Peyer's patch (tissue), 4 donors: ENCODE measurements around the gene EML4. TPM values are rescaled to one million over a fixed set of nuclear protein-coding genes. Genes with fewer than 3 reads are reported as not detected.

Experiments used
- total RNA-seq, 4 donors: library from RNA; depleted of rRNA; stranded (reverse); fragments of >200 nt; gene quantifications; one replicate each; pipeline ENCODE4 v1.1.0, GENCODE V29; 2016

The EML4 gene
- total RNA-seq, 4 donors from 2014 or later = 73.7 to 115 (median 84.4) TPM

Other genes starting within 250 kb of the EML4 start
- 100 to 1,000 TPM; 113 to 210 (median 157) TPM for gene PKDCC, start 121.3 kb upstream of the EML4 start, total RNA-seq
- 100 to 1,000 TPM in 2 of 4 donors, 10 to 100 TPM in 2; 77.3 to 143 (median 101) TPM for gene COX7A2L, start 191.9 kb downstream of the EML4 start, total RNA-seq